Activated CD4-positive, alpha-beta T cell treated with anti-CD3 and anti-CD28 coated beads, Interleukin-2, amount 10 ng/mL, durations not matched to agents 7 days and 5 days (primary cell): Measurements from ENCODE around the gene KLF16. TPM values are rescaled to one million over a fixed set of nuclear protein-coding genes. Genes with fewer than 3 reads are reported as not detected.
"Not testable (repeated sequence)": the region's sequence is repeated elsewhere in the genome, so short reads cannot be mapped to it uniquely, and the experiment has no call there.

ENCODE experiments used
- CTCF ChIA-PET: fragments of 350-600 bp; sonication (Branson Sonifier 250); formaldehyde crosslinking; loops from one replicate; lab custom pipeline; 2021; ENCODE audit warnings: antibody characterized with exemption; lab: Charles Lee
- POLR2A ChIA-PET: fragments of 350-600 bp; sonication (Branson Sonifier 250); formaldehyde crosslinking; loops from one replicate; lab custom pipeline; 2021; ENCODE audit warnings: antibody characterized with exemption; lab: Charles Lee
- DNase-seq: peaks from one replicate; pipeline ENCODE4 v3.0.0-alpha.2; 2020
- H3K27ac Mint-ChIP-seq: one replicate; pipeline ENCODE4 v1.8.0; 2021; ENCODE audit warnings: mild to moderate bottlenecking, moderate library complexity, mixed read lengths
- H3K27me3 Mint-ChIP-seq: one replicate; pipeline ENCODE4 v1.8.0; 2021; ENCODE audit warnings: mixed read lengths
- H3K36me3 Mint-ChIP-seq: one replicate; pipeline ENCODE4 v1.8.0; 2021; ENCODE audit warnings: low read depth, mixed read lengths
- H3K4me1 Mint-ChIP-seq: one replicate; pipeline ENCODE4 v1.8.0; 2021; ENCODE audit warnings: mixed read lengths
- H3K4me3 Mint-ChIP-seq: one replicate; pipeline ENCODE4 v1.8.0; 2021; ENCODE audit warnings: mild to moderate bottlenecking, moderate library complexity, mixed read lengths
- H3K9me3 Mint-ChIP-seq: one replicate; pipeline ENCODE4 v1.8.0; 2021; ENCODE audit warnings: mixed read lengths
- total RNA-seq, 2 experiments: library from RNA; stranded (reverse); gene quantifications; one replicate each; pipeline ENCODE4 v1.2.3, GENCODE V29; 2021

Gene KLF16
- total RNA-seq, 2 experiments from 2014 or later: 24.0 to 25.5 TPM

GRCh38 chr19:1882786-1883692, 19.7 kb upstream of the KLF16 start:
- CTCF ChIA-PET: interaction anchor here (1.3 kb wide), 1 partner anchor 26 kb away, joined by 3 read pairs; no protein-coding TSS in a partner anchor
- POLR2A ChIA-PET: no interaction called here
- Mint-ChIP-seq H3K4me1 (peaks cover 42% of the 10 kb centered on the region), H3K4me3 (peak overlapping the region; percentile 94), H3K27ac (peak overlapping the region; percentile 93), H3K9me3 (no peaks in the 10 kb centered on the region), H3K27me3 (no peaks in the 10 kb centered on the region), H3K36me3 (peaks cover 29% of the 10 kb centered on the region)
- DNase-seq: no peak

GRCh38 chr19:1882089-1882785, 18.9 kb upstream of the KLF16 start:
- H3K27ac Mint-ChIP-seq: peak overlapping the region; percentile 93
- no peaks in the 10 kb centered on the region for H3K27me3 Mint-ChIP-seq
- ChIA-PET POLR2A (no interaction called here), CTCF (no interaction called here)
- DNase-seq: peak; percentile 88
- peaks cover 29% of the 10 kb centered on the region for H3K36me3 Mint-ChIP-seq
- peaks cover 38% of the 10 kb centered on the region for H3K4me1 Mint-ChIP-seq
- no peaks in the 10 kb centered on the region for H3K9me3 Mint-ChIP-seq
- H3K4me3 Mint-ChIP-seq: peak overlapping the region; percentile 94

- POLR2A ChIA-PET, CTCF ChIA-PET, DNase-seq, H3K9me3 Mint-ChIP-seq, H3K27me3 Mint-ChIP-seq: not testable (repeated sequence)
- Mint-ChIP-seq H3K4me3 (peak overlapping the region; percentile 94), H3K27ac (peak overlapping the region; percentile 93), H3K36me3 (peaks cover 29% of the 10 kb centered on the region), H3K4me1 (peaks cover 36% of the 10 kb centered on the region)
Measured at GRCh38 chr19:1881393-1882088, 18.2 kb upstream of the KLF16 start.

- peaks cover 39% of the 10 kb centered on the region for H3K4me1 Mint-ChIP-seq
- POLR2A ChIA-PET: no interaction called here
Measured at GRCh38 chr19:1880611-1881392, 17.4 kb upstream of the KLF16 start.

GRCh38 chr19:1879982-1880381, 16.6 kb upstream of the KLF16 start:
- H3K4me1 Mint-ChIP-seq: peaks cover 35% of the 10 kb centered on the region
- H3K36me3 Mint-ChIP-seq: peaks cover 32% of the 10 kb centered on the region
- H3K27ac Mint-ChIP-seq: not testable (repeated sequence)

More at GRCh38 chr19:1880611-1881392, 17.4 kb upstream of the KLF16 start:
- H3K9me3 Mint-ChIP-seq: no peaks in the 10 kb centered on the region
- no peak for DNase-seq
- CTCF ChIA-PET: no interaction called here
- peak overlapping the region; percentile 25 for H3K4me3 Mint-ChIP-seq
- H3K27me3 Mint-ChIP-seq: no peaks in the 10 kb centered on the region
- H3K27ac Mint-ChIP-seq: peak overlapping the region; percentile 72
- peaks cover 32% of the 10 kb centered on the region for H3K36me3 Mint-ChIP-seq

GRCh38 chr19:1878583-1878982, 15.2 kb upstream of the KLF16 start:
- H3K9me3 Mint-ChIP-seq, H3K4me3 Mint-ChIP-seq, DNase-seq, CTCF ChIA-PET, POLR2A ChIA-PET, H3K27me3 Mint-ChIP-seq: not testable (repeated sequence)
- H3K27ac Mint-ChIP-seq: peak overlapping the region; percentile 5
- peaks cover 44% of the 10 kb centered on the region for H3K4me1 Mint-ChIP-seq
- peaks cover 30% of the 10 kb centered on the region for H3K36me3 Mint-ChIP-seq

More at GRCh38 chr19:1879982-1880381, 16.6 kb upstream of the KLF16 start:
- CTCF ChIA-PET, H3K9me3 Mint-ChIP-seq, DNase-seq, H3K27me3 Mint-ChIP-seq, POLR2A ChIA-PET, H3K4me3 Mint-ChIP-seq: not testable (repeated sequence)

- peaks cover 38% of the 10 kb centered on the region for H3K4me1 Mint-ChIP-seq
Measured at GRCh38 chr19:1877280-1877660, 13.9 kb upstream of the KLF16 start.

GRCh38 chr19:1876496-1877279, 13.3 kb upstream of the KLF16 start:
- POLR2A ChIA-PET: interaction anchor here (0.6 to 0.9 kb wide), 3 partner anchors 21 to 127 kb away, joined by 3 read pairs; no protein-coding TSS in a partner anchor
- H3K9me3 Mint-ChIP-seq, DNase-seq, H3K27me3 Mint-ChIP-seq: not testable (repeated sequence)
- peak overlapping the region; percentile 99 for H3K4me3 Mint-ChIP-seq
- CTCF ChIA-PET: interaction anchor here (0.6 to 1.4 kb wide), 7 partner anchors 9 to 194 kb away, joined by 3 to 12 read pairs (median 5); partner anchors contain the start of gene ABHD17A
- peaks cover 33% of the 10 kb centered on the region for H3K4me1 Mint-ChIP-seq
- H3K36me3 Mint-ChIP-seq: peaks cover 15% of the 10 kb centered on the region
- H3K27ac Mint-ChIP-seq: peak overlapping the region; percentile 94

More at GRCh38 chr19:1877280-1877660, 13.9 kb upstream of the KLF16 start:
- H3K4me3 Mint-ChIP-seq, H3K9me3 Mint-ChIP-seq, H3K27me3 Mint-ChIP-seq, H3K27ac Mint-ChIP-seq, POLR2A ChIA-PET, DNase-seq: not testable (repeated sequence)
- H3K36me3 Mint-ChIP-seq: peaks cover 18% of the 10 kb centered on the region
- CTCF ChIA-PET: interaction anchor here (0.6 to 1.4 kb wide), 4 partner anchors 14 to 193 kb away, joined by 3 to 9 read pairs (median 5); no protein-coding TSS in a partner anchor

GRCh38 chr19:1875646-1876495, 12.5 kb upstream of the KLF16 start:
- POLR2A ChIA-PET: interaction anchor here (0.6 to 0.9 kb wide), 3 partner anchors 21 to 128 kb away, joined by 3 read pairs; no protein-coding TSS in a partner anchor
- peaks cover 13% of the 10 kb centered on the region for H3K36me3 Mint-ChIP-seq
- peak overlapping the region; percentile 98 for H3K27ac Mint-ChIP-seq
- H3K27me3 Mint-ChIP-seq: no peaks in the 10 kb centered on the region
- DNase-seq: peak; percentile 89
- H3K4me3 Mint-ChIP-seq: peak overlapping the region; percentile 99
- H3K9me3 Mint-ChIP-seq: no peaks in the 10 kb centered on the region
- CTCF ChIA-PET: interaction anchor here (0.6 to 1.5 kb wide), 8 partner anchors 9 to 144 kb away, joined by 3 to 12 read pairs (median 5); partner anchors contain the start of gene ABHD17A
- H3K4me1 Mint-ChIP-seq: peaks cover 33% of the 10 kb centered on the region

GRCh38 chr19:1875265-1875645, 11.9 kb upstream of the KLF16 start:
- H3K4me3 Mint-ChIP-seq: peak overlapping the region; percentile 99
- peak overlapping the region; percentile 98 for H3K27ac Mint-ChIP-seq
- ChIA-PET POLR2A (interaction anchor here (0.9 kb wide), 1 partner anchor 9 kb away, joined by 5 read pairs; no protein-coding TSS in a partner anchor), CTCF (interaction anchor here (0.6 to 1.5 kb wide), 9 partner anchors 9 to 472 kb away, joined by 3 to 5 read pairs (median 4); partner anchors contain the start of genes ADAT3 and SCAMP4)
- H3K36me3 Mint-ChIP-seq: peaks cover 18% of the 10 kb centered on the region
- H3K9me3 Mint-ChIP-seq, H3K27me3 Mint-ChIP-seq, DNase-seq: not testable (repeated sequence)
- H3K4me1 Mint-ChIP-seq: peaks cover 33% of the 10 kb centered on the region
